ENCODE results near the gene TPH1.

The TPH1 gene

GRCh38 chr11:18046116-18046777 lies at the start of gene TPH1:
Gene TPH1, minus strand, starts transcription at chr11:18046269. Its CDS starts 5,507 bp downstream, at chr11:18040762.
- DNase-seq = no peak

DNA sequence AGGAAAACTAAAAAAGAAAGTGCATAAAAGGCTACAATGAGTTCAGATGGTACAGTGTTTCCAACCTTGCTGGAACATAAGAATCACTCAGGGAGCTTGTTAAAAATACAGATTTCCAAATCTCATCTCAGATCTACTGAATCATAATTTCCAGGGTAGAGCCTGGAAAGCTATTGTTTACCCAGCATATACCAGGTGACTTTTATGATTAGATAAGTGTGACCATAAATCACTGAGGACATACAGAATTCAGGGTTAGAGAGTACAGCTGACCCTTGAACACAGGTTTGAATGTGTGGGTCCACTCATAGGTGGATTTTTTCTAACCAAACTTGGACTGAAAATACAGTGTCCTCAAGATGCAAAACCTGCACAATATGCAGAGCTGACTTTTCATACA lies 47.9 kb upstream of the TPH1 start:
- no peak for DNase-seq

DNA sequence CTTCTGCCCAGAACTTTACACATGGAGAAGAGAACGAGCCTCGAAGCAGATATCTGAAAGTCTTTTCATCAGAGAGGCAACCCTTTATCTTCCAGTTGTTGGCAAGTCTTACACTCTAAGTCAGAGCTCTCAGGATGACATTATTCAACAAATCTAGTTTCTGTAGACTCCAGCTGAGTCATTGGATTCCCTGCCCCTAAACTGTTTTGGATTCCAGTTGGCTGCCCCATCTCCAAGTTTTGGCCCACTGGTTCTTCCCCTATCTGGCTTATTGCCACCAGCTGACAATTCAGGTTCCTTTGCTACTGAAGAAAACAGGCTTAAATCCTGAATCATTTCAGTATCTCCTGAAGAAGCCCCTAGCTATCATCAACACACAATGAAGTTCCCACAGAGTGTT lies 45.7 kb upstream of the TPH1 start:
- no peak for DNase-seq

DNA sequence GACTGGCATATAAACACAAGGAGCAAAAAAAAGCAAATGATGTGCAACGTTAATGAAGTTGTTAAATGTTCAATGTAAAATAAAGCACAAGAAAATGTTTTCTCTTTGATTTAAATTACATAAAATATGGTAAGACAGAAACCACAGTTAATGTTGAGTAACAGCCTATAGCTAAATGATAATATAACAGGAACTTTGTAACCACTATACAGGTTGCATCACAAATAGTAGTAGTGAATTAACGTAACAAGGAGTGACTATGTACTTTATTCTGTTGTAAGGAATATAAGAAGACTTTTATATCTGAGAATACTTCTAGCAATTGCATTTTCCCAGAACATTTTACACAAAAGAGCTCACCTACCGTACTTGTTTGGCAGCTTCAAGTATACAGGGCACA lies 42.9 kb upstream of the TPH1 start:
- DNase-seq = no peak

DNA sequence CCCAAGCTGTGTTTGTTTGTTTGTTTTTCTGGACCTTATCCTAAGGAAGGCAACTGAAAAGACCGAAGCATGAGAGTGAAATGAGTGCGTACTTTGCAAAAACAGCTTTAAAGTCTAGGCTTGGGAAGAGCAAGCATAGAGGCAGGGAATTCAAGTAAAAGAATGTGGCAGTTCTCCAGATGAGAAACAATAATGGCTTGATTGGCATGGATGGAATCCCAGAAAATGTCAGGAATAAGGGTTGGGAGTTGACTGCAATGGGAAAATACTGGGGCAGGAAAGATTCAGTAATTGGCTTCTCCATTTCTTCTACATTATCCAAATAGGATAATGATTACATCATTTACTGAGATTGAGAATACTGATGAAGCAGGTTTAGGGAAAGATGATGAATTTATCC lies 42.3 kb upstream of the TPH1 start:
- DNase-seq = no peak

GRCh38 chr11:18081551-18081950 lies 35.5 kb upstream of the TPH1 start:
- no peak for DNase-seq

DNA sequence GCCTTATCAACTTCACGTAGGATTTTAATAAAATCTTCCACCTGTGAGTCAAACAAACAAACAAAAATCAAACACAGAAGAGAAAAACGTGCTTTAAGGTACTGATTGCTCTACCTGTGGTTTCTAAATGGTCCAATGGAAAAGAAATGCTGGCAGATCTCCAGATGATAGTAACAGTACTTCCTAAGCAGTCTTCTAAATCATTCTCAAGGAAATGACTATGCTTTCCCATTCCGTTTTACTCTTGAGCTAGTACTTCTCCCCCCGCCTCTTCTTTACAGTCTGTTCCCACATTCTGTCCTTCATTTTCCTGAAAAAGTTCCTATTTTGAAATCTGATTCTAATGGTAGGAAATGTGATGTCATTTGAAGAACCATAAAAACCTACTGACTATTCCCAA lies 34.4 kb upstream of the TPH1 start:
- DNase-seq = no peak

DNA sequence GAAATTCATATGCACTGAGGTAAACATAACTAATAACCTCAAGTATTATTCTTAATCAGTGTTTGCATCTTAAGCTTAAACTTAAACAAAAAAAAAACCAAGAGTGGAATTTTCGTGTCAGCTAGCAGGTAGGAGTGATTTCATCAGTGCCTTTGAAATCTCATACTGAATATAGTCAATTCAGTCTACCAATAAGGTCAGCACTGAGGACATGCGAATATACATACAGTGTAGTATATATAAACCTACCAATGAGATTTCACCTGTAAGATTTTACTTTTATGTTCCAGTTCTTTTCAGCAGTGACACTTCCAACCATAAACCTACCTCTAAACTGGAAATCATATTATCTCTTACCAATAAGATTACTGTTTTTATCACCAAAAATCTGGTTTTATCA lies 32.8 kb upstream of the TPH1 start:
- DNase-seq = no peak

DNA sequence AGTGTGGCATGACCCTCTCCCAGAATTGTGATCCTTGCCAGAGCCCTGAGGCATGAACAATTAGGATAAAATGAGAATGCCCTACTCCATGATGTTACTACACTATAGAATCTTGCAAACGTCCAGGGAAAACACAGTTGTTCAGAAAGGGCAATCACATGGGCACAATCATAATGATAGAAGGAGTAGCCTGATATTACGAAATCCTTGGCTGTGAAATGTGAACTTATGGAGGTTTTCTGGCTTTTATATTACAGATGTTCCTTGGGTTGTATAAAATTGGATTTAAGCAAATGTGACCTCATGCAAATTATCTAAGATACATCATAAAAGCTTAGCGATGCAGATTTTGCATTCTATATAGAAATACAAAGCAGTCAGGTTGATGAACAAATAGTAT lies 29.4 kb upstream of the TPH1 start:
- DNase-seq = no peak

DNA sequence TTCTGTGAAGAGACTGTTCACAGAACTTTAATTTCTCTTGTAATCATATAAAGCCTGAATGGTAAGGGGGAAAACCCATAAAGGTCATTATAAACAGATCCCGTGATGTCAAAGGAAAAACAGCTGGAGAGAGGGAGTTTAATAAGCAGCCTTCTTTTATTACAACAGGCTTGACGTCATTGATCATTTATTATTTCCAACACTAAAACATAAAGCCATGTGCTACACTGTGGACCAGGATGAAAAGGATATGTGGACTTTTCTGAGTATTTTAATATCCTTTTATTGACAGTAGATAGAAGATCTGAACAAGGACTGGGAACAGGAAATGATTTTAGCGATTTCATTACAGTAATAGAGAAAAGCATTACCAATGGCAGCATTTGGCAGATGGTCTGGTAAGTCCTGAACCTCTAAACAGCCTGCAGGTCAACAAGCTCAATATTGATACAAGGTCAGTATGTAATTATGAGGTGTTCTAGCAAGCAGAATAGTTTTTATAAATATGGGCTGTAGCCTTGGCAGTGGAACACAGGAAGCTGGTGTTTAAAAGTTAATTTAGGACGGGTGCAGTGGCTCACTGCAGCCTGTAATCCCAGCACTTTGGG lies 25.1 kb upstream of the TPH1 start:
- peak; percentile 26 for DNase-seq

DNA sequence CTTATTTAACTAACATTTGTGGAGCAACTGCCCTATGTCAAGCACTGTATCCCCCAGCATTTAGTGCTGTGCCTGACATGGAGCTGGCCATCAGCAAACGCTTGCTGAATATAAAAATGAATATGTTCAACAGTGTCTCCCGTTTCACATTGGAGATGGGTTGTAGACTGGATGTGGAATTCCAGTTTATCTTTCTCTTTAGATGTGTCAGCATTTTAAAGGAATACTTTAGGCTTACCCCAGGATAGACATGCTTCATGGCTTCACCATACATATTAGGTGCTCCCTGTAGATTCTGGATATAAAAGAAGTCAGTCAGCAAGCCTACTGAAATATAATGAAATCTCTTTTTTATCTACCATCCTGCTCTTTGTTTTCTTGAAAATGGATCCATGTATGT lies 21.3 kb upstream of the TPH1 start:
- no peak for DNase-seq

- no peak for DNase-seq
Observed at GRCh38 chr11:18066626-18067025, 20.6 kb upstream of the TPH1 start.

GRCh38 chr11:18065572-18065971 lies 19.5 kb upstream of the TPH1 start:
- DNase-seq = peak; percentile 36

GRCh38 chr11:18064450-18065054 lies 18.5 kb upstream of the TPH1 start:
- DNase-seq = peak; percentile 37

DNA sequence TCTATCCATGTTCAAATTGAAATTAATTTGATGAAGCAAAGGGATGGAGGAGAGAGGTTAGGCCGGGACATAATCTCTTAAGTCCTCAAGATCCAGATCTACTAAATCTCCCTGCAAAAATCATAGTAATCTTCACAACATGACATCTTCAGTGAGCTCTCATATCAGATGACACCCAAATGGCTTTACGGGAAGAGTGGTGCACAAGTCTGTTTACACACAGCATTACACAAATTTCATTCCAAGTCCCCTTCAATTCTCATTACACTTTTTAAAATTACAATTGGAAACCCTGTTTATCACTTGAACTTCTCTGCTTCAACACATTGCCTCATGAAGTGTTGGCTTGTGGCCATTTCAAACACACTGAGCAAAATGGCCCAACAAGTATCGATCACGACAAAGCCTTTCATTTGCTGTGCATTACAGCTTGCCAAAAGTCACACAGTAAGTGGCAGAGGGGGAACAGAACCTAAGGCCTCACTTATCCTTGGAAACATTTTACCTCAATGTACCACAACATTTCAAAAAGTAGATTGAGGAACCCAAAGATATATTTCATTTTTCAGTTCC lies 17.9 kb upstream of the TPH1 start:
- no peak for DNase-seq

DNA sequence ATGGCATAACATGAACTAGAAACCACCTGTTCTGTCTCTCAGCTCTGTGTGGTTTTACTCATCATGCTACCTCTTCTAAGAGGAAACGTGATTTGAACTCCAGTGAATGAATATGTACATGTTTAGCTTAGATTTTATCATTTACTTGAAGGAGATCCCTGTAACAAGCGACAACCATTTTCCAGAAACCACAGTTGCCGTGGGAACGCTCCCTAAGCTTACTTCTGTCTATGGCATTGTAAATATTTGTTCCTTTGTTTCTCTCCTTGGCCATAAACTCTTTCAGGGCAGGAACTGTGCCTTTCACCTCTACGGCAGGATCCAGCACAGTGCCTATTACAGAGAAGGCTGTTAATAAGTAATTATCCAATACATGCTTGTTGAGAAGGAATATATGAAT lies 17.1 kb upstream of the TPH1 start:
- no peak for DNase-seq

DNA sequence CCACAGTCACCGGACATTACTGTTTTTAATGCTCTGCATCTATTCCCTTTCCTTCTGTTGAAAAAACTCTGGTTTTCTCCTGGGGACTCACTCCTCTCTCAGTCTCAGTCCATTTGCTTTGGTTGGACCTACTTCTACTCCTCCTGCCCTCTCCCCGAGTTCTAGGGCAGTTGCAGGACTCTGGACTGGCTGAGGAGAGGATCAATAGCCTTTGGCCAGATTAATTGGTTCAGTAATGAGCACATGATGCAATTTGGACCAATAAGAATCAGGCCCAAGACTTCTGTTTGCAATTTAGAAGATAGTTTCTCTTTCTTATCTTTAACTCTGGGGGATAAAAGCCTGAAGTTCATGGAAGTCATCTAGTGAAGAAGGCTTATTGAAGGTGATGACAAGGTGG lies 15.3 kb upstream of the TPH1 start:
- DNase-seq = no peak

DNA sequence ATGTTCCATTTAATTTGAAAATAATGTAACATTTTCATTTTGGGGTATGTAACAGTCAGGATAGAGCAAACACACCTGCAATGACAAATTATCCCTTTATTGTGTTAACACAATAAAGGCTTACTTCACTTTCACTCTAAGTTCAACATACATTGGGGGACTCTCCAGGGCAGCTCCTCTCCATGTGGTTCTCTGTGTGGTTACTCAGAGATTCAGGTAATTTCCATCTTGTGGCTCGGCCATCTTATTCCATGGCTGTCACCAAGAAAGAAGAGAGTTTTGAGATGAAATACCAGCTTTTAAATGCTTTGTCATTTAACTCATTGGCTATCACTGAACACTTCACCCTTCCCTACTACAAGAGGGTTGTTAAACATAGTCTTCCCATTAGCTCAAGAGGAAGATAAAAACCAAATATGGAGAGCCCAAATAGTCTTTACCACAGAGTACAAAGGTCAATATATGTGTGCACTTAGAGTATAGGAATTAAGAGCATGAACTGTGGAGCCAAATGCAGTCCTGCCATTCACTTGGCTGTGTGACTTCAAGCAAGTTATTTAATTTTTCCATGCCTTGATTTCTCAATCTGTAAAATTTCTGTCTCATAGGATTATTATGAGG lies 10.6 kb upstream of the TPH1 start:
- no peak for DNase-seq

GRCh38 chr11:18054511-18055103 lies 8.5 kb upstream of the TPH1 start:
- DNase-seq = no peak

GRCh38 chr11:18050848-18051247 lies 4.8 kb upstream of the TPH1 start:
- DNase-seq = no peak

DNA sequence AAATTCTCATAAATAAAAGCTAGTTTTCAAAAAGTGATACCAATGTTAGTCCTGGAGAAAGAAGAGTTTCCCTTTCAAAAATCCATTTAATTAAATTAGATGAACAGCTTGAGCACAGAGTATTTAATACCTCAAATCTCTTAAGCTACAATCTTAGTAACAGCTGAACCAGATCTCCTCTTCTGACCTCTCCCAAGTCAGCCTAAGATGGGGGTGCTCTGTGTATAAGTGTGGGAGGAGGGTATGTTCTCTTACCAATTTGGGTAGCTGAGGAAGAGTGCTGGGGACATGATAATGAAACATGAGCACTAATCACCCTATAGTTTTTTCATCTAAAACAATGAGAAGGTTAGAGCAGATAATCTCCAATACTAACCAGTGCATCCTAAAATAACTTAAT lies 9.6 kb downstream of the TPH1 start:
- no peak for DNase-seq

GRCh38 chr11:18027475-18027874 lies 18.6 kb downstream of the TPH1 start:
- no peak for DNase-seq

- no peak for DNase-seq
Observed at GRCh38 chr11:18022419-18022818, 23.6 kb downstream of the TPH1 start.

DNA sequence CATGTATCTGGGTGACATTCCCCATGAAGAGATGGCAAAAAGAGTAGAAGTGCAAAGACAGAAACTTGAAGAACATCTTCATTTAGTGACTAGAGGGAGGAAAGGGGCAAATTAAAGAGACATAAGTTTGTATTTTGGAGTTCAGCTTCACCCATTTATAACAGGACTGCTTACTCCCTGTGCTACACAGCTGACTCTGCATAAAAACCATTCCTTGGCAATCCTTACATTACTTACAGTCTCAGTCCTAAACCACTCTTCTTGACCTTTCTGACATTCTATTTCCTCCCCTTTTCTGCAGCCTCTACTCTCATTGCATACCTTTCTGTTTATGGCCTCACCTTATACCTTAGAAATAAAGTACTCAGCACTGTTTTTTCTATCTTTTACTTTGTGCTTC lies 26.4 kb downstream of the TPH1 start:
- DNase-seq = no peak
